C1 segment of cervical spinal cord (tissue), 14 donors: ENCODE results near the gene SLX9.

Experiments used
- DNase-seq, 14 donors: peaks; one replicate each; lab custom pipeline; 2025; lab: John Stamatoyannopoulos, UW

The SLX9 gene

GRCh38 chr21:44946254-44947041 lies 6.6 kb downstream of the SLX9 start:
- no peak for DNase-seq

DNA sequence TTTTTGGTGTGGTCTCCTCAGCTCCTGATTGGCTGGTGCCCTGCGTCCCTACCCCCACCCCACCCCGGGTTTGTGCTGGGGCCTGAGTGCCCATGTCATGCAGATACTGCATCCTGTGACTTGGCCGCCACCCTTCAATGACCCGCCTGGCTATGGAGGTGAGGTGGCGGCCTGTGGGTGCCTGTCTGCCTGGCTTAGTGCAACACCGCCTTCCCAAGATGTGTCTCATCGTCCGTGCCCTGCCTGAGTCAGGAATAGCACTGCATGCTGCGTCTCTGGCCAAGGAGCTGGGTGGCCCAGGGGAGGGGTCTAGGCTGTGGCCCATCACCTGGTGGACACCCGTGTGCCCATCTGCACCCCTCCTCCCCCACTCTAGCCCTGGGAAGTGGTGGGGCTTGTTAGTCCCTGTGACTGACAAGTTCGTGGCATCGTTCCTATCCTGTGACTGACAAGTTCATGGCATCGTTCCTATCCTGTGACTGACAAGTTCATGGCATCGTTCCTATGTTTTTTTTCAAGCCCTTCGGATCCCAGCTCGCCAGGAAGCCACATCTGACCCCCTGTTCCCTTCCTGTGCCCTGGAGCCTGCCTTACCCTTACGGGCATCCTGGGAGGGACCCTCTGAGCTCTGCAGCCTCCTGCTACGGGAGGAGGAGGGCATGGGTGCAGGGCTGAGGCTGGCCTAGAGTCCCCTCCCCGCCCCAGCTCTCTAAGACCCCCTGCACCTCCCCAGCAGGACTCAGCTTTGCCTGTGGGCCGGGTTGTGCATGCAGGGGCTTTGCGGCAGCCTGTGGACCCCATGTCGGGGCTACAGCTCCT lies 7.5 kb downstream of the SLX9 start:
- no peak for DNase-seq

GRCh38 chr21:44947930-44948331 lies 8.1 kb downstream of the SLX9 start:
- no peak for DNase-seq

GRCh38 chr21:44948426-44949120 lies 8.7 kb downstream of the SLX9 start:
- DNase-seq = peak in 1 of 14 donors; percentile 45

DNA sequence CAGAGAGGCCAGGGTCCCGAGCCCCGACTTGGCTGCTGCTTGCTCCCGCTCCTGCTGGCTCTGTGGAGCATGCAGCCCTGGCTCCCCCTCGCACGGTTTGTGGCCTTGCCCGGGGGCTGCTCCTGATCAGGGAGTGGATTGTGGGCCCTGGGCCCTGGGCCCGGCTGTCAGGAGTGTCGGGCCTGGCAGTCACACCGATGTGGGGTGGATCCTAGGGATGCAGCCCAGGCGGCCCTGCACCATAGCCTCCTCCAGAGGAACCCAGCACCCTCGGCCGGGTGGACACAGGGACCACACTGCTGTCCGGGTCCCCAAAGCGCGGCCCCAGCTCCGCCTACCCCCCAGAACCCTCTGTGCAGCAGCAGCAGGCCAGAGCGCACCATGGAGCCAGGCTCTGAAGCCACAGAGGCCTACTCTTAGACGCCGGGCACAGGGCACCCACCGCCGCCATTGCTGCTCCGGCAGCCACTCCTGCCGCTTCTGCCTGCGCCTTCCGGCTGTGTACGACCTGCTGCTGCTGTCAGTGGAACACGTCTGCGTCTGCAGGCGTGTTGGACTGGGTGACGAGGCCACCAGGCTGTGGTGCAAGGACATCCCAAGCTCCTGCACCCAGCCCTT lies 9.4 kb downstream of the SLX9 start:
- peak in 1 of 14 donors; percentile 45 for DNase-seq

DNA sequence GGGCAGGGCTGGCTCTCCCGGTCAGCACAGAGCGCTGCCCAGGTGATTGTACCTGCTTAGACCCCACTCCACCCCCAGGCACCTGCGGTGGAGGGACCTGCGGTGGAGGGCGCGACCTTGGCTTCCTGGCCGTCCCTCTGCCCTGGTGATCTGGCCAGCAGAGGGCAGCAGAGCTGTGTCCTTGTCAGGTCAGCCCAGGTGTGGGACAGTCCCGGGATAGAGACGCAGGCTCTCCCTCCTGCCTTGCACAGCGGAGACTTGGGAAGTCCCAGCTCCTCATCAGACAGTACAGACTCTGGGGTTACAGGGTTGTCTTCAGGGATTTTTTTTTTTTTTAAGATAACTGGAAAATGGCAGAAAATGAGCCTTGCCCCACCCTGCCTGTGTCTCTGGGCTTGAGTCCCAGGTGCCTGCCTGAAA lies 10.0 kb downstream of the SLX9 start:
- peak in 10 of 14 donors; percentile 11 to 67 (median 40) for DNase-seq

GRCh38 chr21:44950351-44950750 lies 10.5 kb downstream of the SLX9 start:
- no peak for DNase-seq

DNA sequence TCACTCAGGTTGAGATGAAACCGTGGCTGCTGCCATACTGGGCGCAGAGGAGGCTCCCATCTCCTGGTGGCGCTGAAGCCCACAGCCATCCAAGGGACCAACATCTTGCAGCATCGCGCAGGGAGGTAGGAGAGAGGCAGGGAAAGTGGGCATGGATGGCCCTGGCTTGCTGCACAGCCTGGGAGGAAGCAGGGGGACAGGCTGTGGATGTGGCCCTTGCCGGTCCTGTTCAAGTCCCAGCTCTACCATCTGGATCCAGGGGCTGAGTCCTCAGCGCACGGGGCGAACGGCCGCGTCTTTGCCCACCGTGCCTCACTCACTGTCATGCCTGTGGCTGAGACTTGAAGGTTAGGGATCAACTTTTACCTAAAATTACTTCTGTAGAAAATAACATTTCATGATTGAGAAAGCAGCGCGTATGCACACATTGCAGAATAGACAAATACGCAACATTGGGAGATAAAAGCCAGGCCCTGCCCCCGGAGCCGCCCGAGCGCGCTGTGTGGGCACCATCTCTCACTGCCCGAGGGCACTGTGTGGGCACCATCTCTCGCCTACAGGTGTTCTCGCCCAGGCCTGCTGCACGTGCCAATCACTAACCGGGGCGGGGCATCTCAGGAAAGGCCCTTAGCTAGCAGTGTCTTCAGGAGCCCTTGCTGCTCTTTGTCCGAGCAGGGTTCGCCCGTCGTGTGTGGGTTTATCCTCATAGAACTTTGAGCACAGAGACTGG lies 11.5 kb downstream of the SLX9 start:
- DNase-seq = no peak

DNA sequence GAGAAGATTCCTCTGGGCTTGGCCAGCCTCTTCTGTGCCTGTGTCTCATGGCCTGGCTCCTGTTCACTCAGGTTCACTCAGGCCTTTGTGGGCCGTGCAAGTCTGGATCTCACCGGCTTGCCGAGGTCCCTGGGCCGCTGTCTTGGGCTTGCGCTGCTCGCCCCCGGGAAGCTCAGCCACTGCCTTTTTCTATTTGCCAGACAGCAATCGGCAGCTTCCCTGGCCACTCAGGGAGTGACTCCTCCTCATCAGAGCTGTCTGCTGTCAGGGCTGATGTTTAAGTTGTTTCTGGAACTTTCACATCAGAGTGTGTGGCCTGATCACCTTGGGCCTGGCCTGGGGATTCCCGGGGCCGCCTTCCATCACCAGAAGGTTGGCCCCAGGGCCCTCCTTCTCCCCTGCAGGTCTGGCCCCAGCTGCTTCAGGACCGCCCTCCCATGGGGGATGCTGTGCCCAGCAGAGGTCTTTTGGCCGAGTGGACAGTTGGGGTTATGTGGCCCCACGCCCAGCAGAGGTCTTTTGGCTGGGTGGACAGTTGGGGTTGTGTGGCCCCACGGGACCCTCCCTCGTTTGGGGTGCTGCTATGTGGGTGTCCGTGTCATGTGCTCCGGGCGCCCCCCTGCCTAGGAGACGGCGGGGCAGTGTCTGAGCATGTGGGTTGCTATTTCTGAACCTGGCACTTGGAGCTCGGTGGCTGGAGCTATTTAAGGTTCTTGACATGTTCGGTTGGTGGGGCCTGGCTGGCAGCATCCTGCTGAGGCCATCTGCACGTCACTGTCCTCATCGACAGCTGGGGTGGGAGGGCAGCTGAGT lies 12.5 kb downstream of the SLX9 start:
- peak in 1 of 14 donors; percentile 30 for DNase-seq

DNA sequence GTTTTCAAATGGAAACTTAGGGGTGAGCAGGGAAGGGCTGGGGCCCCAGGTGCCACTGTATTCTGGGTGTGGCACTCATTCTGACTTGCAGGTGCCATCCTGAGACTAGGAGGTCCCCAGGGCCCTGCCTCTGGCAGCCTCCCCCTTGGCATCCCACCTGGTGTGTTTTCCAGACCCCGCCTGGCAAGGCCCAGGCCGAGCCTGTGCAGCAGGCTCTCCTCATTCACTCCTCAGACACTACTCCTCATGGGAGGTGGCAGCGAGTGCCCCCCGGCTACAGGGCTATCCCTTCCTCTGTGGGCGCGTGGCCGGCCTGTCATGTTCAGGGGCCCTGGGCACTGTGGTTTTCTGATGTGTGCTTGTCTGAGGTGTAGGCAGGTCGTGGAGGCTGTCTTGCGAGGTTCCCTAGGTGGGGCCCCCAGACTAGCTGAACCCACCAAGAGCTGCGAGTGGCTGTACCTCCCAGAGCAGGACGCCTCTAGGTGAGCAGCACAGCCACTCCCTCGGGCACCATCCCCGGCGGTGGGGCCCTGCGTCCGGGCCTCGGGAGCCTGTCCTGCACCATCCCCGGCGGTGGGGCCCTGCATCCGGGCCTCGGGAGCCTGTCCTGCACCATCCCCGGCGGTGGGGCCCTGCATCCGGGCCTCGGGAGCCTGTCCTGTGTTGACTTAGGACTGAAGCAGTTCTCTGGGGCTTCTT lies 13.2 kb downstream of the SLX9 start:
- no peak for DNase-seq

- no peak for DNase-seq
These were observed 13.8 kb downstream of the SLX9 start for GRCh38 chr21:44953628-44954021.

DNA sequence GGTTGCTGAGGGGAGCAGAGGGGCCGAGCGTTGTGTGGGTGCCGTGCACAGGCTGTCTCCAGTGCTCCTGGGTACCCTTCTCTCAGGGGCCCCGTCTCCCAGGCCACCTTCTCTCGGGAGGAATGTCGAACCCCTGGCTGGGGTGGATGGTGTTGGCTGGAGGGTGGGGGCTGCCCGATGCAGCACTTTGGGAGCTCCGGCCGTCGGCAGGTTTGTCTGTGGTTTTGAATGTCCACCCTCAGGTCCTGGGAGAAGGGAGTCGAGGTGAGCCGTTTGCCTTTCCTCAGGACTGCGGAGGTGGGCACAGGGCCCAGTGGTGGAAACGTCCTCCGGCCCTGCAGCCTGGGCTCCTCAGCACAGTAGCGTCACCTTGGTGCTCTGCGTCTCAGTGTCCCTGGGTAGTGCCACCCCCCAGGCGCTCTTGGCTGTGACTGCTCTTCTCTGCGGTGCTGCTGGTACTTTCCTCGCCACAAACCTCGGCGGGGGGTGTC lies 14.5 kb downstream of the SLX9 start:
- no peak for DNase-seq

GRCh38 chr21:44955141-44955797 lies 15.4 kb downstream of the SLX9 start:
- DNase-seq = no peak

DNA sequence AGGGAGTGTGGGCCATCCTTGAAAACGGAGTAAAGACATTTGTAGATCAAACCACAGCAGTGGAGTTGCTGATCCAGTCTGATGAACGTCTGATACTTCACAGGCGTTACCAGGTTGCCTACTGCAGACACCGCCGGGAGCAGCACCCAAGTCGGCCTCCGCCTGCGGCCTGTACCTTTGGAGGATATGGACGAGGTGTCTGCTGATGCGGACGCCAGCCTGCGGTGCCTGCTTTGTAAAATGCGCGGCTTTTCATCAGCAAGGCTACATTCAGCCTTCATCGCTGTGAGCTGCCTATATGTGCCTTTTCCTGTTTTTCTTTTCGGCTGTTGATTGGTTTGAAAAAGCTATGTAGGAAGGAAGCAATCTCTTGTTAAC lies 16.0 kb downstream of the SLX9 start:
- DNase-seq = no peak

- no peak for DNase-seq
These were observed 16.7 kb downstream of the SLX9 start for GRCh38 chr21:44956356-44957046.

GRCh38 chr21:44957047-44957831 lies 17.4 kb downstream of the SLX9 start:
- no peak for DNase-seq

DNA sequence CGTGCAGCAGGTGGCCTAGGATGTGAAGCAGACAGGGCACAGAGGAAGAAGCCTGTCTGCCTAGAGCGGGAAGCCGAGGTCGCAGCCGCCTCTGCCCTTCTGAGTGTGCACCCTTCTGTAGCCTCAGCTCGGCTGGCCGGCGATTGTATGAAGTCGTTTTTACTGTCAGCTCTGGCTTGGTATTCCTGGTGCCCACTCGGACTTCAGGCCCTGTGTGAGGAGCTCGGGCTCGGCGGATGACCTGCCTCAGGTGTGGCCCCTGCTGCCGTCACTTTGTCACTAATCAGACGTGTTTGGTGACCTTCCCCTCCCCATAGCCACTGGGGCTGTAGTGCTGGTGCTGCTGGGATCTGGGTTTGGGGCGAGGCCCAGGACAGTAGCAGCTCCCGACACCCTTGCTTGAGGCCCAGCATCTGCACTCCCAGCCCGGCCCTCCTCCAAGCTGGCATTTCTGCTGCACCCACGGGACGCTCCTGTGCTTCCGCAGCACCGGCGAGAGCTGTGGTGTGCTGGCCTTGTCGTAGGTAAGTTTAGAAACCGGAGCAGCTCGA lies 18.1 kb downstream of the SLX9 start:
- no peak for DNase-seq
